GM23248 (cell line): Measurements from ENCODE around the gene SPTBN5. TPM values are rescaled to one million over a fixed set of nuclear protein-coding genes. Genes with fewer than 3 reads are reported as not detected.

Experiments used
- DNase-seq: peaks from one replicate; pipeline ENCODE4 v3.0.0-alpha.2; 2015
- H2AFZ ChIP-seq: fragments of 200-600 bp; sonication (generic); 2 replicates; pipeline ENCODE4 v1.6.1; 2016; ENCODE audit warnings: antibody characterized with exemption
- H3F3A ChIP-seq: fragments of 200-600 bp; sonication (generic); 2 replicates; pipeline ENCODE4 v1.6.1; 2016; ENCODE audit warnings: mild to moderate bottlenecking, antibody characterized with exemption, mixed run types; ENCODE audit not compliant: insufficient read depth
- H3K27ac ChIP-seq: fragments of 200-600 bp; sonication (generic); 2 replicates; pipeline ENCODE4 v1.5.1; 2016; ENCODE audit warnings: mild to moderate bottlenecking
- H3K27me3 ChIP-seq: fragments of 200-600 bp; sonication (generic); replicated peaks from 2 replicates; pipeline ENCODE4 v1.6.1; 2016; ENCODE audit warnings: mild to moderate bottlenecking; ENCODE audit not compliant: insufficient read depth
- H3K36me3 ChIP-seq: fragments of 200-600 bp; sonication (generic); 2 replicates; pipeline ENCODE4 v1.6.1; 2016; ENCODE audit warnings: low read depth, mild to moderate bottlenecking
- H3K4me1 ChIP-seq: fragments of 200-600 bp; sonication (generic); 2 replicates; pipeline ENCODE4 v1.6.1; 2016; ENCODE audit warnings: mild to moderate bottlenecking; ENCODE audit not compliant: insufficient read depth
- H3K4me2 ChIP-seq: fragments of 200-600 bp; sonication (generic); one replicate; pipeline ENCODE4 v1.6.1; 2016; ENCODE audit warnings: mild to moderate bottlenecking; ENCODE audit not compliant: unreplicated experiment
- H3K4me3 ChIP-seq: fragments of 200-600 bp; sonication (generic); 2 replicates; pipeline ENCODE4 v1.5.1; 2016; ENCODE audit warnings: mild to moderate bottlenecking
- H3K79me2 ChIP-seq: fragments of 200-600 bp; sonication (generic); 2 replicates; pipeline ENCODE4 v1.6.1; 2016; ENCODE audit warnings: mild to moderate bottlenecking; ENCODE audit not compliant: insufficient read depth
- H3K9ac ChIP-seq: fragments of 200-600 bp; sonication (generic); 2 replicates; pipeline ENCODE4 v1.6.1; 2016; ENCODE audit warnings: mild to moderate bottlenecking
- H3K9me2 ChIP-seq: fragments of 200-600 bp; sonication (generic); 2 replicates; pipeline ENCODE4 v1.6.1; 2016; ENCODE audit warnings: mixed run types, mild to moderate bottlenecking, moderate library complexity; ENCODE audit not compliant: insufficient read depth
- H3K9me3 ChIP-seq: fragments of 200-600 bp; sonication (generic); one replicate; pipeline ENCODE4 v1.6.1; 2017; ENCODE audit warnings: low read depth
- H4K20me1 ChIP-seq: fragments of 200-600 bp; sonication (generic); 2 replicates; pipeline ENCODE4 v1.6.0; 2016; ENCODE audit not compliant: insufficient read depth
- EZH2 ChIP-seq: fragments of 200-600 bp; sonication (generic); IDR thresholded peaks from 2 replicates; pipeline ENCODE4 v1.6.1; 2018; ENCODE audit warnings: antibody characterized with exemption, mild to moderate bottlenecking; ENCODE audit not compliant: insufficient read depth, poor library complexity, severe bottlenecking
- EZH2phosphoT487 ChIP-seq: fragments of 200-600 bp; sonication (generic); IDR thresholded peaks from 2 replicates; pipeline ENCODE4 v1.6.1; 2018; ENCODE audit warnings: antibody characterized with exemption, moderate library complexity, mild to moderate bottlenecking, low read depth; ENCODE audit not compliant: insufficient read depth
- WGBS, 2 experiments: methylation state at CpG; one replicate each; pipeline ENCODE4 v1.1.6; 2015 to 2017; ENCODE audit warnings: low lambda C conversion rate in 2 of 2, low coverage in 1 of 2; ENCODE audit errors: missing lambda C conversion rate in 2 of 2; 5-methylcytosine and 5-hydroxymethylcytosine counted together
- in situ Hi-C: fragments of 300-500 bp; cut with MboI; formaldehyde crosslinking; loops from 2 replicates; pipeline ENCODE4 v1.15.0; 2020
- polyA plus RNA-seq: library from polyadenylated mRNA; unstranded; fragments of >200 nt; fragmentation: Nextera tagmentation; extraction: Ambion mirVana; gene quantifications from 2 replicates; pipeline ENCODE4 v1.2.1, GENCODE V29; 2016
- total RNA-seq: library from RNA; depleted of rRNA; stranded (reverse); fragments of >200 nt; shearing (Covaris generic); gene quantifications from 2 replicates; pipeline ENCODE4 v1.2.3, GENCODE V29; 2014

The SPTBN5 gene
- total and polyA plus RNA-seq, 2 experiments from 2014 or later: 0.03 to 0.11 TPM

DNA sequence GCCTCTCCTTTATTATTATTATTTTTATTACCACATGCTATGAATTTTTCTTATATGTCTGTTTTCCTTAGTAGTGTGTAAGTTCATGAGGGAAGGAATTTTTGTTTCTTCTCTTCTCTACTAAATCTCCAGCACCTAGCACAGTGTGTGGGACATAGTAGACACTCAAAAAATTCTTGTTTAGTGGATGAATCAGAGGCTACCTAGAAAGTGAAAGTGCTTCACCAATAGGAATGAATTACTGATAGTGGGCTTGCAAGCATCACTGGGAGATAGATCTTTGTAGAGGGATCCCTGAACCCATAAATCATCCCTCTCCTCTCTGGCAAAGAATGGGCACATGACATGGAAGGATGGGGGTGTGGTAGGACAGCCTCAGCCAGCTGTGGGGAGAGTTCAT lies 8.5 kb downstream of the SPTBN5 start:
- Histone ChIP-seq H3K9ac (no peak overlapping the region), H3K4me3 (no peak overlapping the region), H3K9me3 (no peaks in the 10 kb centered on the region), H4K20me1 (no peaks in the 10 kb centered on the region), H3K27me3 (no peaks in the 10 kb centered on the region), H3K4me2 (no peak overlapping the region), H3F3A (no peaks in the 10 kb centered on the region), H3K4me1 (no peaks in the 10 kb centered on the region), H3K79me2 (no peaks in the 10 kb centered on the region), H3K27ac (no peak overlapping the region), H2AFZ (no peak overlapping the region), H3K9me2 (no peaks in the 10 kb centered on the region), H3K36me3 (no peaks in the 10 kb centered on the region)
- in situ Hi-C loops: no loop called here
- no peak for DNase-seq
- TF ChIP-seq EZH2phosphoT487 (no peak), EZH2 (no peak)

DNA sequence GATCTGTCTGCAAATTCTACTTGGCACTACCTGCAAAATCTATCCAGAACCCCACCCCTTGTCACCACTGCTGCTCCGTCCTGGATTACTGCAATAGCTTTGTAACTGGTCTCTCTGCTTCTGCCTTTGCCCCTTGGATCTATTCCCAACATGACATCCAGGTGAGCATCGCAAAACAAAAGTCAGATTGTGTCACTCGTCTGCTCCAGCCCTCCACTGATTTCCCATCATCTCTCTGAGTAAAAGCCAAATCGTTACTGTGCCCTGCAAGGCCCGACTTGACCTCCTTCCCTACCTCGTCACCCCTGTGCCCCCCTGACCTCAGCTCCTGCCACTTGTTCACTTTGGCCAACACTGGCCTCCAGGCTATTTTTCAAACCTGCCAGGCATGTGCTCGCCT lies 9.4 kb downstream of the SPTBN5 start:
- no peaks in the 10 kb centered on the region for H3K36me3 ChIP-seq
- no peak overlapping the region for H3K4me3 ChIP-seq
- in situ Hi-C loops: no loop called here
- no peak for TF ChIP-seq EZH2phosphoT487
- TF ChIP-seq EZH2: no peak
- H3K27ac ChIP-seq: no peak overlapping the region
- WGBS, 2 experiments: 83% methylated on average over 7 of the region's 7 CpGs
- no peaks in the 10 kb centered on the region for H3K9me2 ChIP-seq
- no peaks in the 10 kb centered on the region for H3K27me3 ChIP-seq
- no peak overlapping the region for H2AFZ ChIP-seq
- no peak overlapping the region for H3K4me2 ChIP-seq
- no peak for DNase-seq
- no peak overlapping the region for H3K9ac ChIP-seq
- no peaks in the 10 kb centered on the region for H3F3A ChIP-seq
- H3K9me3 ChIP-seq: no peaks in the 10 kb centered on the region
- no peaks in the 10 kb centered on the region for H3K4me1 ChIP-seq
- no peaks in the 10 kb centered on the region for H4K20me1 ChIP-seq
- H3K79me2 ChIP-seq: no peaks in the 10 kb centered on the region

- no peak overlapping the region for H3K27ac ChIP-seq
- no peak overlapping the region for H3K4me3 ChIP-seq
- H3F3A ChIP-seq: no peaks in the 10 kb centered on the region
- no peaks in the 10 kb centered on the region for H3K27me3 ChIP-seq
- no peaks in the 10 kb centered on the region for H3K9me3 ChIP-seq
- no peak for DNase-seq
- H4K20me1 ChIP-seq: no peaks in the 10 kb centered on the region
- no peaks in the 10 kb centered on the region for H3K79me2 ChIP-seq
- in situ Hi-C loops: no loop called here
- 93 to 100% methylated on average over 2 of the region's 2 CpGs for WGBS, 2 experiments
- no peaks in the 10 kb centered on the region for H3K9me2 ChIP-seq
- no peaks in the 10 kb centered on the region for H3K4me1 ChIP-seq
- H3K4me2 ChIP-seq: no peak overlapping the region
- no peak overlapping the region for H2AFZ ChIP-seq
- H3K9ac ChIP-seq: no peak overlapping the region
- TF ChIP-seq EZH2phosphoT487 (no peak), EZH2 (no peak)
- no peaks in the 10 kb centered on the region for H3K36me3 ChIP-seq
These were observed 10.4 kb downstream of the SPTBN5 start for GRCh38 chr15:41883484-41883825.

GRCh38 chr15:41882689-41883483 lies 11.0 kb downstream of the SPTBN5 start:
- Histone ChIP-seq H3K27ac (no peak overlapping the region), H3K9me2 (no peaks in the 10 kb centered on the region), H3K9me3 (no peaks in the 10 kb centered on the region), H3K36me3 (no peaks in the 10 kb centered on the region), H3K4me1 (no peaks in the 10 kb centered on the region), H3K9ac (no peak overlapping the region), H3F3A (no peaks in the 10 kb centered on the region), H3K4me2 (no peak overlapping the region), H3K79me2 (no peaks in the 10 kb centered on the region), H3K27me3 (no peaks in the 10 kb centered on the region), H4K20me1 (no peaks in the 10 kb centered on the region), H2AFZ (no peak overlapping the region), H3K4me3 (no peak overlapping the region)
- DNase-seq: no peak
- no peak for TF ChIP-seq EZH2
- TF ChIP-seq EZH2phosphoT487: no peak
- WGBS, 2 experiments: 95 to 97% methylated on average over 14 of the region's 14 CpGs
- in situ Hi-C loops: no loop called here
